GM12892 (cell line): ENCODE results near the gene HES2.

Experiments
- POLR2A ChIP-seq: IDR thresholded peaks from 2 replicates; pipeline ENCODE4 v1.6.1; 2011; ENCODE audit warnings: low read depth, low read length, control low read depth
- POLR2AphosphoS5 ChIP-seq: IDR thresholded peaks from 2 replicates; pipeline ENCODE4 v1.6.1; 2011; ENCODE audit warnings: low read depth, low read length, control low read depth
- TAF1 ChIP-seq: IDR thresholded peaks from 2 replicates; pipeline ENCODE4 v1.6.1; 2011; ENCODE audit warnings: low read depth, mild to moderate bottlenecking, control low read depth, low read length, borderline replicate concordance

DNA sequence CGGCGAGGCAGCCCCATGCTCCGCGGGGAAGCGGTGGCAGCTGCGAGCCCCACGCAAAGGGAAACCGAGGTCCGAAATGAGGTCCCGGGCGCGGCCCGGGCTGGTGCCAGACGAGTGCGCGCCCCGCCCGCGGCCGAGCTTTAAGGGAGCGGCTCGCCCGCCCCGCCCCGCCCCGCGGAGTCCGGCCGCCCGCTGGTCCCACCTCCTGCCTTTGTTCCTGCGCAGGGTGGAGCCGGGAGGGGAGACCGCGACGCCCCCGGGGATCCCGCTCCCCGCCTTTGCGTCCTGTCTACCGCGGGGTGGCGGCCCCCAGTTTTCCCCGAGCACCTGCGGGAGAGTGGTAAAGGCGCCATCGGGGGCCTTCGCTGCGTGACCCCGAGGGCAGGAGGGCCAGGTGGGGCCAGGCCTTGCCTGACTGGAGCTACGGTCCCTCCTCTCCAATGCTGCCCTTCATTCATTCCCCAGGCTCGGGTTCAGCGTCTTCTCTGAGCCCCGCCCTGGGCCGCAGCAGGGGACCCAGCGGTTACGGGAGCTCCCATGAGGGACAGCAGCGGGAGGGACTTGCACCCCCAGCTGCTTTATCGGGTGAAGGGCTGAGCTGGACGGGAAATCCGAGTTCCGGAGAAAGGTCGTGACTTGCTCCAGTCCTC lies at the start of gene HES2:
- TF ChIP-seq POLR2A (no peak), POLR2AphosphoS5 (no peak), TAF1 (no peak)
